ENCODE results near the gene OPALIN.

DNA sequence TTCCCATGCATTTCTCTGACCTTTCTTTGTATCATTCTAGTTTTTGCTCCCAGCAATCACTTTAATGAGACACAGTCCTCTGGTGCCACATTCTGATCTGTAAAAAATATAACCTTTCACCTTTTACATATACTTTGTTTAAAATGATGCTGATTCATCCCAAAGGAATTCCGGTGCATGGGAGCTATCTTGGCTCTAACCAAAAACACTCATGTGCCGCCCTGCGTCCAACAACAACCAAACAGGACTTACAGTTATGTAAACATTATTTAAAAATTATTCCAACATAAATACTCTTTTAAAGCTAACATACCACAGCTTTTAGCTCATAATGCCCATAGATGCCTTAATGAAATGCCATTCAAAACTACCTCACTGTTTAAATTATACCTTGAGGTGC is 7.7 kb upstream of the OPALIN start:
- TF ChIP-seq CTCF (IDR thresholded peaks at IDR 0.05) (no peak), POLR2A (IDR thresholded peaks at IDR 0.05) (no peak), POLR2AphosphoS5 (IDR thresholded peaks at IDR 0.05) (no peak)

Data from breast epithelium (tissue), 3 donors.